ENCODE data around the gene PAF1.

The PAF1 gene

GRCh38 chr19:39416152-39417120 is 25.5 kb upstream of the PAF1 start:
- no peak for DNase-seq

- no peak for DNase-seq
Measured at GRCh38 chr19:39415111-39416046, 24.5 kb upstream of the PAF1 start.

- DNase-seq, result peak in 1 of 3 experiments; percentile 37
Measured at GRCh38 chr19:39413911-39414608, 23.2 kb upstream of the PAF1 start.

- DNase-seq, result peak in 2 of 3 experiments; percentile 64 to 65
Measured at GRCh38 chr19:39413272-39413910, 22.5 kb upstream of the PAF1 start.

- peak in 1 of 3 experiments; percentile 67 for DNase-seq
Measured at GRCh38 chr19:39412867-39413271, 22.0 kb upstream of the PAF1 start.

- peak; percentile 96 to 99 (median 99) for DNase-seq
Measured at GRCh38 chr19:39412100-39412866, 21.4 kb upstream of the PAF1 start, which contains the start of gene PLEKHG2. PLEKHG2 (plus strand) TSS chr19:39412669; CDS start chr19:39414087, 1,418 bp downstream.

- peak; percentile 90 to 97 (median 96) for DNase-seq
Measured at GRCh38 chr19:39411832-39412099, 20.9 kb upstream of the PAF1 start.

GRCh38 chr19:39411081-39411831 is 20.4 kb upstream of the PAF1 start:
- no peak for DNase-seq

GRCh38 chr19:39410831-39411080 is 19.9 kb upstream of the PAF1 start:
- DNase-seq, result no peak

- DNase-seq, result peak; percentile 42 to 68 (median 59)
Measured at GRCh38 chr19:39410017-39410830, 19.3 kb upstream of the PAF1 start.

GRCh38 chr19:39409208-39410016 is 18.5 kb upstream of the PAF1 start:
- peak; percentile 85 to 96 (median 92) for DNase-seq

GRCh38 chr19:39408392-39409207 is 17.7 kb upstream of the PAF1 start:
- peak in 2 of 3 experiments; percentile 30 to 45 for DNase-seq

- DNase-seq, result no peak
Measured at GRCh38 chr19:39407660-39408391, 16.9 kb upstream of the PAF1 start.

- no peak for DNase-seq
Measured at GRCh38 chr19:39407410-39407659, 16.4 kb upstream of the PAF1 start.

- DNase-seq, result peak; percentile 17 to 37 (median 31)
Measured at GRCh38 chr19:39406656-39407409, 15.9 kb upstream of the PAF1 start, which contains the start of gene ZFP36. ZFP36 (plus strand) TSS chr19:39406847; CDS start chr19:39406905, 58 bp downstream.

GRCh38 chr19:39405958-39406655 is 15.2 kb upstream of the PAF1 start:
- no peak for DNase-seq

Measured in NCI-H1417 (cell line).